Measurements from ENCODE around the gene RPL37. TPM values are rescaled to one million over a fixed set of nuclear protein-coding genes. Genes with fewer than 3 reads are reported as not detected.
"Not testable (repeated sequence)": the region's sequence is repeated elsewhere in the genome, so short reads cannot be mapped to it uniquely, and the experiment has no call there.

The RPL37 gene
- polyA plus RNA-seq (ENCODE audit: insufficient read length in 4 of 4) = 1,000 to 10,000 TPM; 1,771 to 1,971 (median 1,837) TPM

- DNase-seq (ENCODE audit: low read depth in 4 of 4, low spot score in 3 of 4) = peak; percentile 89 to 93 (median 92)
These were observed at the start of gene RPL37 for GRCh38 chr5:40834849-40835787. Gene RPL37, minus strand, starts transcription at chr5:40835222. Its CDS starts 37 bp downstream, at chr5:40835185.

GRCh38 chr5:40883051-40883450, 48.0 kb upstream of the RPL37 start:
- not testable (repeated sequence) for DNase-seq (ENCODE audit: low read depth in 4 of 4, low spot score in 3 of 4)

- DNase-seq (ENCODE audit: low read depth in 4 of 4, low spot score in 3 of 4) = no peak
These were observed 47.3 kb upstream of the RPL37 start for GRCh38 chr5:40882291-40882690.

GRCh38 chr5:40879163-40879942, 44.3 kb upstream of the RPL37 start:
- no peak for DNase-seq (ENCODE audit: low read depth in 4 of 4, low spot score in 3 of 4)

GRCh38 chr5:40877371-40877988, 42.5 kb upstream of the RPL37 start:
- DNase-seq (ENCODE audit: low read depth in 4 of 4, low spot score in 3 of 4) = no peak

GRCh38 chr5:40875958-40876357, 40.9 kb upstream of the RPL37 start:
- DNase-seq (ENCODE audit: low read depth in 4 of 4, low spot score in 3 of 4) = no peak

GRCh38 chr5:40873286-40873880, 38.4 kb upstream of the RPL37 start:
- DNase-seq (ENCODE audit: low read depth in 4 of 4, low spot score in 3 of 4) = no peak

- not testable (repeated sequence) for DNase-seq (ENCODE audit: low read depth in 4 of 4, low spot score in 3 of 4)
These were observed 37.2 kb upstream of the RPL37 start for GRCh38 chr5:40872253-40872652.

- DNase-seq (ENCODE audit: low read depth in 4 of 4, low spot score in 3 of 4) = no peak
These were observed 36.2 kb upstream of the RPL37 start for GRCh38 chr5:40871177-40871576.

- no peak for DNase-seq (ENCODE audit: low read depth in 4 of 4, low spot score in 3 of 4)
These were observed 34.4 kb upstream of the RPL37 start for GRCh38 chr5:40869384-40869783.

GRCh38 chr5:40866844-40867243, 31.8 kb upstream of the RPL37 start:
- no peak for DNase-seq (ENCODE audit: low read depth in 4 of 4, low spot score in 3 of 4)

- not testable (repeated sequence) for DNase-seq (ENCODE audit: low read depth in 4 of 4, low spot score in 3 of 4)
These were observed 30.0 kb upstream of the RPL37 start for GRCh38 chr5:40865004-40865403.

- no peak for DNase-seq (ENCODE audit: low read depth in 4 of 4, low spot score in 3 of 4)
These were observed 25.7 kb upstream of the RPL37 start for GRCh38 chr5:40860711-40861110.

GRCh38 chr5:40853632-40854192, 18.7 kb upstream of the RPL37 start:
- no peak for DNase-seq (ENCODE audit: low read depth in 4 of 4, low spot score in 3 of 4)

- no peak for DNase-seq (ENCODE audit: low read depth in 4 of 4, low spot score in 3 of 4)
These were observed 12.5 kb upstream of the RPL37 start for GRCh38 chr5:40847525-40847924.

GRCh38 chr5:40846371-40846770, 11.3 kb upstream of the RPL37 start:
- no peak for DNase-seq (ENCODE audit: low read depth in 4 of 4, low spot score in 3 of 4)

GRCh38 chr5:40844565-40844964, 9.5 kb upstream of the RPL37 start:
- DNase-seq (ENCODE audit: low read depth in 4 of 4, low spot score in 3 of 4) = no peak

GRCh38 chr5:40842351-40842750, 7.3 kb upstream of the RPL37 start:
- no peak for DNase-seq (ENCODE audit: low read depth in 4 of 4, low spot score in 3 of 4)

- DNase-seq (ENCODE audit: low read depth in 4 of 4, low spot score in 3 of 4) = no peak
These were observed 6.2 kb upstream of the RPL37 start, which contains the start of gene CARD6 for GRCh38 chr5:40841068-40841805. Gene CARD6, plus strand, starts transcription at chr5:40841367. Its CDS starts 16 bp downstream, at chr5:40841383.
